ENCODE measurements around the gene FKTN.

GRCh38 chr9:105639936-105640335 is 82.0 kb downstream of the FKTN start:
- TF ChIP-seq CTCF (IDR thresholded peaks at IDR 0.05) = no peak
- TF ChIP-seq EP300 (IDR thresholded peaks at IDR 0.05; ENCODE audit: borderline replicate concordance in 1 of 2, low read depth in 1 of 2, low read length in 1 of 2) = no peak
